PC-3 (cell line): ENCODE measurements around the gene DNAH3.

ENCODE experiments used
- CTCF ChIP-seq: fragments of 300-600 bp; sonication (generic); conservative IDR thresholded peaks from 2 replicates; pipeline ENCODE4 v1.5.1; 2017; ENCODE audit warnings: antibody characterized with exemption, low read depth, mild to moderate bottlenecking, low read length
- EZH2 ChIP-seq: fragments of 300-600 bp; sonication (generic); IDR thresholded peaks from one replicate; pipeline ENCODE4 v1.6.1; 2017; ENCODE audit warnings: antibody characterized with exemption, mild to moderate bottlenecking, low read length; ENCODE audit not compliant: unreplicated experiment
- EZH2phosphoT487 ChIP-seq: fragments of 300-600 bp; sonication (generic); IDR thresholded peaks from 2 replicates; pipeline ENCODE4 v1.6.1; 2018; ENCODE audit warnings: mild to moderate bottlenecking, antibody characterized with exemption, low read length, borderline replicate concordance

- no peak for TF ChIP-seq EZH2
- peak; percentile 52 for TF ChIP-seq CTCF
- no peak for TF ChIP-seq EZH2phosphoT487
Measured at GRCh38 chr16:21001262-21001661, 149.4 kb downstream of the DNAH3 start.
